IMR-90 (cell line): Measurements from ENCODE around the gene FARP1. TPM values are rescaled to one million over a fixed set of nuclear protein-coding genes. Genes with fewer than 3 reads are reported as not detected.

Experiments
- ATAC-seq: fragments of 200-7000 bp; cut with Tn5 transposase; 2 replicates; pipeline ENCODE4 v1.9.1; 2020; ENCODE audit warnings: low read depth, mild to moderate bottlenecking, moderate library complexity
- BruUV-seq: library from RNA; stranded (reverse); fragments of 400-500 nt; replicated peaks from 2 replicates; lab custom pipeline; 2021; lab: Mats Ljungman, UMichigan
- CTCF ChIA-PET: fragments of 300-600 bp; formaldehyde crosslinking; extraction: SDS; loops from one replicate; lab custom pipeline; 2021; ENCODE audit warnings: antibody characterized with exemption; lab: Yijun Ruan, JAX
- POLR2A ChIA-PET: fragments of 300-600 bp; sonication (Branson Sonifier 250); formaldehyde crosslinking; loops from one replicate; lab custom pipeline; 2022; ENCODE audit warnings: antibody characterized with exemption; ENCODE audit not compliant: unreplicated experiment; lab: Charles Lee
- DNase-seq: peaks from one replicate; pipeline ENCODE4 v3.0.0; 2013
- H2AFZ ChIP-seq: replicated peaks from 2 replicates; pipeline ENCODE3; 2013; ENCODE audit warnings: low read length, mild to moderate bottlenecking; ENCODE audit not compliant: poor library complexity
- H2AK5ac ChIP-seq: 2 replicates; pipeline ENCODE4 v1.6.1; 2013; ENCODE audit warnings: low read depth, low read length, inconsistent platforms
- H2AK9ac ChIP-seq: replicated peaks from 2 replicates; pipeline ENCODE3; 2013; ENCODE audit warnings: mild to moderate bottlenecking, low read depth, low read length, moderate library complexity; ENCODE audit not compliant: poor library complexity
- H2BK120ac ChIP-seq: 2 replicates; pipeline ENCODE4 v1.6.1; 2013; ENCODE audit warnings: low read depth, low read length, inconsistent platforms
- H2BK15ac ChIP-seq: 3 replicates; pipeline ENCODE4 v1.6.1; 2013; ENCODE audit warnings: low read depth, low read length, inconsistent platforms
- H2BK20ac ChIP-seq: 2 replicates; pipeline ENCODE4 v1.6.1; 2013; ENCODE audit warnings: low read depth, mild to moderate bottlenecking, inconsistent platforms, low read length, moderate library complexity
- H2BK5ac ChIP-seq: 2 replicates; pipeline ENCODE4 v1.6.1; 2013; ENCODE audit warnings: mild to moderate bottlenecking, low read depth, low read length, inconsistent platforms; ENCODE audit not compliant: poor library complexity, severe bottlenecking
- H3K14ac ChIP-seq: replicated peaks from 2 replicates; pipeline ENCODE4 v1.6.1; 2013; ENCODE audit warnings: low read depth, low read length, inconsistent platforms
- H3K18ac ChIP-seq: 2 replicates; pipeline ENCODE4 v1.6.1; 2013; ENCODE audit warnings: low read depth, low read length, control low read depth
- H3K23ac ChIP-seq: 2 replicates; pipeline ENCODE4 v1.6.1; 2013; ENCODE audit warnings: low read depth, low read length, inconsistent platforms
- H3K27ac ChIP-seq: 2 replicates; pipeline ENCODE4 v1.5.1; 2013; ENCODE audit warnings: mild to moderate bottlenecking, control low read depth, low read length; ENCODE audit not compliant: insufficient read depth
- H3K27me3 ChIP-seq: 2 replicates; pipeline ENCODE4 v1.6.1; 2013; ENCODE audit warnings: low read length; ENCODE audit not compliant: control insufficient read depth, insufficient read depth
- H3K36me3 ChIP-seq: 2 replicates; pipeline ENCODE4 v1.6.1; 2013; ENCODE audit warnings: low read length, mixed read lengths; ENCODE audit not compliant: control insufficient read depth, insufficient read depth
- H3K4ac ChIP-seq: 2 replicates; pipeline ENCODE4 v1.6.1; 2013; ENCODE audit warnings: low read depth, low read length, inconsistent platforms
- H3K4me1 ChIP-seq: 2 replicates; pipeline ENCODE4 v1.6.1; 2013; ENCODE audit warnings: low read length, mixed read lengths; ENCODE audit not compliant: control insufficient read depth, insufficient read depth
- H3K4me2 ChIP-seq: 2 replicates; pipeline ENCODE4 v1.6.1; 2013; ENCODE audit warnings: low read depth, mild to moderate bottlenecking, control low read depth, low read length, moderate library complexity
- H3K4me3 ChIP-seq: 2 replicates; pipeline ENCODE4 v1.5.1; 2013; ENCODE audit warnings: low read depth, mild to moderate bottlenecking, control low read depth, low read length, moderate library complexity; ENCODE audit not compliant: insufficient read depth
- H3K56ac ChIP-seq: 2 replicates; pipeline ENCODE4 v1.6.1; 2013; ENCODE audit warnings: low read length, inconsistent platforms; ENCODE audit not compliant: insufficient read depth; ENCODE audit errors: extremely low read depth
- H3K79me1 ChIP-seq, 2 experiments: 2 replicates each; pipeline ENCODE4 v1.6.1; 2013; ENCODE audit warnings: low read length in 2 of 2, inconsistent platforms in 1 of 2, low read depth in 1 of 2
- H3K9ac ChIP-seq: 2 replicates; pipeline ENCODE4 v1.6.1; 2013; ENCODE audit warnings: low read depth, low read length, control low read depth
- H3K9me1 ChIP-seq: 2 replicates; pipeline ENCODE4 v1.6.1; 2013; ENCODE audit warnings: low read length, inconsistent platforms; ENCODE audit not compliant: insufficient read depth
- H3K9me3 ChIP-seq: 2 replicates; pipeline ENCODE4 v1.6.1; 2013; ENCODE audit warnings: low read length; ENCODE audit not compliant: control insufficient read depth, insufficient read depth
- H4K20me1 ChIP-seq: 2 replicates; pipeline ENCODE4 v1.6.1; 2013; ENCODE audit warnings: low read length, inconsistent platforms; ENCODE audit not compliant: insufficient read depth
- H4K5ac ChIP-seq: 2 replicates; pipeline ENCODE4 v1.6.1; 2013; ENCODE audit warnings: mild to moderate bottlenecking, low read depth, low read length, control low read depth
- H4K8ac ChIP-seq, 2 experiments: 2 replicates each; pipeline ENCODE4 v1.6.1; 2013; ENCODE audit warnings: low read depth in 2 of 2, low read length in 2 of 2, control low read depth in 1 of 2, inconsistent platforms in 1 of 2
- H4K91ac ChIP-seq: 2 replicates; pipeline ENCODE4 v1.6.1; 2013; ENCODE audit warnings: low read depth, low read length, inconsistent platforms; ENCODE audit not compliant: insufficient read depth
- BHLHE40 ChIP-seq: fragments of 150-350 bp; IDR thresholded peaks from 2 replicates; pipeline ENCODE4 v1.6.1; 2016; ENCODE audit warnings: mild to moderate bottlenecking, low read depth, low read length
- CEBPB ChIP-seq: IDR thresholded peaks from 2 replicates; pipeline ENCODE4 v1.6.1; 2012; ENCODE audit warnings: low read depth, low read length, improper control_type of control experiment
- CHD1 ChIP-seq: IDR thresholded peaks from 2 replicates; pipeline ENCODE4 v1.6.1; 2012; ENCODE audit warnings: low read depth, low read length, improper control_type of control experiment
- CTCF ChIP-seq: conservative IDR thresholded peaks from 2 replicates; pipeline ENCODE4 v1.5.1; 2012; ENCODE audit warnings: mild to moderate bottlenecking, low read depth, low read length, improper control_type of control experiment
- ELK1 ChIP-seq: fragments of 150-350 bp; IDR thresholded peaks from 2 replicates; pipeline ENCODE4 v1.6.1; 2016; ENCODE audit warnings: low read depth, mild to moderate bottlenecking, low read length, moderate library complexity, borderline replicate concordance
- FOS ChIP-seq: fragments of 150-350 bp; IDR thresholded peaks from 2 replicates; pipeline ENCODE4 v1.6.1; 2016; ENCODE audit warnings: low read depth, low read length
- MAFK ChIP-seq: IDR thresholded peaks from 2 replicates; pipeline ENCODE4 v1.6.1; 2012; ENCODE audit warnings: low read depth, low read length, improper control_type of control experiment
- MAZ ChIP-seq: IDR thresholded peaks from 2 replicates; pipeline ENCODE4 v1.6.1; 2012; ENCODE audit warnings: low read depth, mild to moderate bottlenecking, low read length, improper control_type of control experiment, moderate library complexity, borderline replicate concordance
- MXI1 ChIP-seq: IDR thresholded peaks from 2 replicates; pipeline ENCODE4 v1.6.1; 2012; ENCODE audit warnings: low read depth, mild to moderate bottlenecking, low read length, moderate library complexity, borderline replicate concordance
- NFE2L2 ChIP-seq: fragments of 150-350 bp; IDR thresholded peaks from 2 replicates; pipeline ENCODE4 v1.6.1; 2016; ENCODE audit warnings: low read depth, mild to moderate bottlenecking, low read length
- POLR2A ChIP-seq: IDR thresholded peaks from 2 replicates; pipeline ENCODE4 v1.6.1; 2012; ENCODE audit warnings: mild to moderate bottlenecking, low read depth, low read length
- RAD21 ChIP-seq: IDR thresholded peaks from 2 replicates; pipeline ENCODE4 v1.6.1; 2012; ENCODE audit warnings: low read length, improper control_type of control experiment
- RCOR1 ChIP-seq: IDR thresholded peaks from 2 replicates; pipeline ENCODE4 v1.6.1; 2012; ENCODE audit warnings: mild to moderate bottlenecking, low read length, improper control_type of control experiment; ENCODE audit not compliant: insufficient replicate concordance
- RFX5 ChIP-seq: IDR thresholded peaks from 2 replicates; pipeline ENCODE4 v1.8.0; 2012; ENCODE audit warnings: low read depth, mild to moderate bottlenecking, low read length, moderate library complexity
- SMC3 ChIP-seq: fragments of 150-350 bp; IDR thresholded peaks from 2 replicates; pipeline ENCODE4 v1.6.1; 2016; ENCODE audit warnings: low read depth, mild to moderate bottlenecking, antibody characterized with exemption, low read length, moderate library complexity
- USF2 ChIP-seq: fragments of 150-350 bp; IDR thresholded peaks from 2 replicates; pipeline ENCODE4 v1.6.1; 2017; ENCODE audit warnings: mild to moderate bottlenecking, antibody characterized with exemption, low read length, low read depth
- WGBS, 2 experiments: methylation state at CpG; one replicate each; pipeline versions ENCODE4 v1.1.5 to v1.1.7; 2013; ENCODE audit warnings: missing lambda C conversion rate in 2 of 2; ENCODE audit not compliant: insufficient read length in 1 of 2; ENCODE audit errors: extremely low coverage in 2 of 2; 5-methylcytosine and 5-hydroxymethylcytosine counted together
- dilution Hi-C: fragments of 300-500 bp; cut with HindIII; formaldehyde crosslinking; loops from one replicate; pipeline ENCODE4 v1.14.3; 2018; ENCODE audit warnings: low sequenced_read_pairs; ENCODE audit not compliant: unreplicated experiment
- in situ Hi-C: fragments of 300-500 bp; cut with MboI; formaldehyde crosslinking; loops from 3 replicates; pipeline ENCODE4 v1.14.3; 2019; ENCODE audit warnings: low sequenced_read_pairs, inconsistent platforms, mixed read lengths
- intact Hi-C: fragments of 100-400 bp; cut with micrococcal nuclease; formaldehyde crosslinking; loops from 2 replicates; pipeline ENCODE4 v1.10.0; 2022
- polyA plus RNA-seq, 3 experiments: library from polyadenylated mRNA; depleted of rRNA; stranded (reverse); fragments of >200 nt; gene quantifications; 2 replicates each; pipeline ENCODE4 v1.2.3, GENCODE V29; 2012; ENCODE audit warnings: low replicate concordance in 1 of 3
- total RNA-seq: library from RNA; depleted of rRNA; stranded (reverse); fragments of >200 nt; gene quantifications from 2 replicates; pipeline ENCODE4 v1.2.3, GENCODE V29; 2012

The FARP1 gene
- total and polyA plus RNA-seq, 2 of the 4 experiments (the other 2 are of a cell fraction), result 39.6 to 57.0 TPM

- CTCF ChIA-PET, result no interaction called here
- H3K27ac ChIP-seq, result no peak overlapping the region
Observed at GRCh38 chr13:98473135-98473787, 330.4 kb downstream of the FARP1 start.

More at GRCh38 chr13:98473135-98473787, 330.4 kb downstream of the FARP1 start:
- H3K36me3 ChIP-seq, result peaks cover 38% of the 10 kb centered on the region
- H4K8ac ChIP-seq, result no peak overlapping the region
- H3K56ac ChIP-seq, result no peak overlapping the region
- no peak overlapping the region for H3K9ac ChIP-seq
- no peak overlapping the region for H3K14ac ChIP-seq
- in situ Hi-C loops, result no loop called here
- no peak overlapping the region for H2BK5ac ChIP-seq
- no peak overlapping the region for H3K4me3 ChIP-seq
- H2BK20ac ChIP-seq, result no peak overlapping the region
- POLR2A ChIA-PET, result no interaction called here
- no peak overlapping the region for H3K4ac ChIP-seq
- dilution Hi-C loops, result loop anchor here (25.0 kb wide), 1 partner anchor 189 kb away; no protein-coding TSS in a partner anchor
- H2AFZ ChIP-seq, result peak overlapping the region; percentile 47
- intact Hi-C loops, result no loop called here
- H3K9me1 ChIP-seq, result peaks cover 18% of the 10 kb centered on the region
- TF ChIP-seq CEBPB, result no peak
- TF ChIP-seq BHLHE40, result no peak
- no peak for TF ChIP-seq RCOR1
- TF ChIP-seq POLR2A, result no peak
- TF ChIP-seq CTCF, result no peak
- no peak for TF ChIP-seq USF2
- no peak for TF ChIP-seq FOS
- TF ChIP-seq SMC3, result no peak
- TF ChIP-seq MXI1, result no peak
- TF ChIP-seq NFE2L2, result no peak
- no peak for TF ChIP-seq CHD1
- no peak for TF ChIP-seq ELK1
- no peak for TF ChIP-seq RAD21
- no peak for TF ChIP-seq MAFK
- no peak for TF ChIP-seq MAZ
- TF ChIP-seq RFX5, result no peak
- H4K20me1 ChIP-seq, result peaks cover 21% of the 10 kb centered on the region; the same call in 1 of the 2 replicates
- H3K27me3 ChIP-seq, result no peaks in the 10 kb centered on the region
- 100% methylated on average over 2 of the region's 5 CpGs; no CpG with 5 or more reads in 1 of the 2 experiments for WGBS, 2 experiments
- H2BK120ac ChIP-seq, result no peak overlapping the region
- peaks cover 14% of the 10 kb centered on the region for H3K4me1 ChIP-seq
- H4K91ac ChIP-seq, result no peak overlapping the region
- H2AK5ac ChIP-seq, result peak overlapping the region; percentile 13; the same call in 1 of the 2 replicates
- H3K79me1 ChIP-seq, result peaks cover 19 to 89% of the 10 kb centered on the region in 2 experiments
- ATAC-seq, result no peak
- no peak overlapping the region for H3K23ac ChIP-seq
- no peak overlapping the region for H3K18ac ChIP-seq
- H3K4me2 ChIP-seq, result no peak overlapping the region
- H2AK9ac ChIP-seq, result no peak overlapping the region
- no peaks in the 10 kb centered on the region for H3K9me3 ChIP-seq
- H4K5ac ChIP-seq, result no peak overlapping the region
- BruUV-seq, result no TSS peak
- no peak overlapping the region for H2BK15ac ChIP-seq
- no peak for DNase-seq
